HG02571 (cell line): ENCODE results near the gene CETP.

Source experiments
- ATAC-seq: cut with Tn5 transposase; IDR thresholded peaks from one replicate; pipeline ENCODE4 v1.9.1; 2021; ENCODE audit warnings: mild to moderate bottlenecking, moderate library complexity; ENCODE audit not compliant: unreplicated experiment

The CETP gene

GRCh38 chr16:57016831-57017230 lies 55.1 kb downstream of the CETP start:
- no peak for ATAC-seq

- no peak for ATAC-seq
Observed at GRCh38 chr16:57017251-57017650, 55.5 kb downstream of the CETP start.

GRCh38 chr16:57019746-57020145 lies 58.0 kb downstream of the CETP start:
- ATAC-seq: no peak

GRCh38 chr16:57020651-57021050 lies 58.9 kb downstream of the CETP start:
- ATAC-seq: no peak

GRCh38 chr16:57021757-57022156 lies 60.0 kb downstream of the CETP start:
- no peak for ATAC-seq

- no peak for ATAC-seq
Observed at GRCh38 chr16:57022445-57022844, 60.7 kb downstream of the CETP start.

- ATAC-seq: no peak
Observed at GRCh38 chr16:57023541-57024249, 61.9 kb downstream of the CETP start.

GRCh38 chr16:57024894-57025680 lies 63.3 kb downstream of the CETP start:
- no peak for ATAC-seq

GRCh38 chr16:57025941-57026777 lies 64.4 kb downstream of the CETP start:
- no peak for ATAC-seq

GRCh38 chr16:57026778-57027062 lies 65.0 kb downstream of the CETP start:
- no peak for ATAC-seq

GRCh38 chr16:57027067-57027466 lies 65.3 kb downstream of the CETP start:
- no peak for ATAC-seq

GRCh38 chr16:57028086-57028485 lies 66.3 kb downstream of the CETP start:
- ATAC-seq: no peak

- no peak for ATAC-seq
Observed at GRCh38 chr16:57029161-57030160, 67.7 kb downstream of the CETP start.

GRCh38 chr16:57030346-57030902 lies 68.7 kb downstream of the CETP start:
- no peak for ATAC-seq

GRCh38 chr16:57031156-57031555 lies 69.4 kb downstream of the CETP start:
- no peak for ATAC-seq

- ATAC-seq: no peak
Observed at GRCh38 chr16:57032346-57032745, 70.6 kb downstream of the CETP start.

- ATAC-seq: no peak
Observed at GRCh38 chr16:57032931-57033330, 71.2 kb downstream of the CETP start.
